Naive B cell (primary cell): Measurements from ENCODE around the gene KIF2A. TPM values are rescaled to one million over a fixed set of nuclear protein-coding genes. Genes with fewer than 3 reads are reported as not detected.

Experiments
- ATAC-seq, 2 donors: fragments of 150-1000 bp; cut with Tn5 transposase; 2 replicates each; pipeline ENCODE4 v1.10.0; 2021; ENCODE audit warnings: low read depth in 2 of 2, mild to moderate bottlenecking in 2 of 2, moderate library complexity in 2 of 2
- DNase-seq: peaks from one replicate; pipeline ENCODE4 v3.0.0; 2022
- H3K27ac Mint-ChIP-seq, 6 donors: one replicate each; pipeline ENCODE4 v1.8.0; 2020 to 2022; ENCODE audit warnings: mild to moderate bottlenecking in 6 of 6, mixed read lengths in 6 of 6, moderate library complexity in 5 of 6, inconsistent platforms in 2 of 6
- H3K27me3 Mint-ChIP-seq, 3 donors: one replicate each; pipeline ENCODE4 v1.8.0; 2021 to 2022; ENCODE audit warnings: mixed read lengths in 3 of 3, mild to moderate bottlenecking in 1 of 3
- H3K36me3 Mint-ChIP-seq, 2 donors: one replicate each; pipeline ENCODE4 v1.8.0; 2020 to 2022; ENCODE audit warnings: mixed read lengths in 2 of 2, inconsistent platforms in 1 of 2, mild to moderate bottlenecking in 1 of 2
- H3K4me1 Mint-ChIP-seq, 3 donors: one replicate each; pipeline ENCODE4 v1.8.0; 2020 to 2022; ENCODE audit warnings: mixed read lengths in 3 of 3, inconsistent platforms in 1 of 3, mild to moderate bottlenecking in 1 of 3, moderate library complexity in 1 of 3
- H3K4me3 Mint-ChIP-seq, 8 donors: one replicate each; pipeline ENCODE4 v1.8.0; 2020 to 2022; ENCODE audit warnings: mild to moderate bottlenecking in 8 of 8, mixed read lengths in 8 of 8, moderate library complexity in 8 of 8, inconsistent platforms in 2 of 8
- H3K9me3 Mint-ChIP-seq, 7 donors: one replicate each; pipeline ENCODE4 v1.8.0; 2020 to 2022; ENCODE audit warnings: mixed read lengths in 7 of 7, mild to moderate bottlenecking in 5 of 7, inconsistent platforms in 2 of 7, moderate library complexity in 1 of 7
- polyA plus RNA-seq, 6 donors: library from polyadenylated mRNA; unstranded; fragments of 300-500 nt; fragmentation: Illumina TruSeq; gene quantifications; one replicate each; pipeline ENCODE4 v1.2.3, GENCODE V29; 2021; ENCODE audit warnings: low read depth in 6 of 6

Gene KIF2A
- polyA plus RNA-seq, 6 donors from 2014 or later = 65.4 to 91.7 (median 86.3) TPM

DNA sequence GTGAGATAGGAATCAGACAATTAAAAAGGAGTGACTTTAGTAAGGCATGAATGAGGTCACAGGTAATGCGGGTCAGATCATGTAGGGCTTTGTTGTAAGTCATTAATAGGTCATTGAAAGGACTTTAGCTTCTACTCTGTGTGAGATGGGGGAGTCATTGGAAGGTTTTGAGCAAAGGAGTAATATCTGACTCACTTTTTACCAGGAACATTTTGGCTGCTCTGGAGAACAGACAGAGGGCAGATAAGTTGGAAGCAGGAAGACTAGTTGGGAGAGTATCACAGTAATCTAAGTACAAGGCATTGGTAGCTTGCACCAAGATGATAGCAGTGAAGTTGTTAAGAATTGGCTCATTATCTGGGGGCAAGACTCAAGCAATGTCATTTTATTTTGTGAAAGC, 37.4 kb downstream of the KIF2A start:
- no peaks in the 10 kb centered on the region for H3K27me3 Mint-ChIP-seq
- no peaks in the 10 kb centered on the region for H3K36me3 Mint-ChIP-seq
- DNase-seq (no peak), ATAC-seq (no peak)
- H3K4me3 Mint-ChIP-seq = no peak overlapping the region
- peaks cover 30 to 45% (median 43%) of the 10 kb centered on the region in 3 donors for H3K4me1 Mint-ChIP-seq
- peak overlapping the region in 4 of 6 donors; percentile 6 to 84 (median 54) for H3K27ac Mint-ChIP-seq
- H3K9me3 Mint-ChIP-seq = no peaks in the 10 kb centered on the region

DNA sequence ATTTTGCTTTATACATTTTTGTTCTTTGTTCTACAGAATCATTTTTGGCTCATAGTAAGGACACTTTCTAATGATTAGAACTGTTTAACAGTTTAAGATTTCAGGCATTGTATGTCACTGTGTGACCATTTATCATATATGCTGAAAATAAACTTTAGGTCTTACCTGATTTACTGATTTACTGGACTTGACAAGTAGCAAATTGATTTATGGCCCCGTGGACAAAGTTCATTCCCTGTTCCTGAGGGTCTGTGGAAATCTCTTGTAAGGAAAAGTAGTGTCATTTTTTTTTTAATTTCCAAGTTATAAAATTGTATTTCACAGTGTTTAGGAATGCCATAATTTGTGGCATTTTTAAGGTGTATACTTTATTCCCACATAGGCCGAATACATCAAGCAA, 40.7 kb downstream of the KIF2A start:
- Mint-ChIP-seq H3K27me3 (no peaks in the 10 kb centered on the region), H3K9me3 (no peaks in the 10 kb centered on the region), H3K4me1 (peaks cover 18 to 25% (median 21%) of the 10 kb centered on the region in 3 donors), H3K27ac (peak overlapping the region in 2 of 6 donors; percentile 33 to 73), H3K36me3 (no peaks in the 10 kb centered on the region), H3K4me3 (no peak overlapping the region)
- DNase-seq = no peak
- no peak for ATAC-seq

DNA sequence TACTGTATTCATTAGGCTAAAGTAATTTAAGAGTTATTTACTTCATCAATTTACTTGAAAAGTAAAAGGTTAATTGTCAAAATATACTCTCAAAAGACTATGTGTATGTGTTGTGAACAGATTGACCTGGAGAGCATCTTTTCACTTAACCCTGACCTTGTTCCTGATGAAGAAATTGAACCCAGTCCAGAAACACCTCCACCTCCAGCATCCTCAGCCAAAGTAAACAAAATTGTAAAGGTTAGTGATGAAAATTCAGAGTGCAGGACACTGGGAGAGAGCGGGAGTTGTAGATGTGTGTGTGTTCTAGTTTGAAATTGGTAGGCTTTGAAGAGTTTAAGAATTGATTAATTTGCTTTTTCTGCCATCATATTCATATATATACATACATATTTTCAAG, 41.9 kb downstream of the KIF2A start:
- Mint-ChIP-seq H3K4me1 (peaks cover 10 to 16% (median 11%) of the 10 kb centered on the region in 3 donors), H3K9me3 (no peaks in the 10 kb centered on the region), H3K27me3 (no peaks in the 10 kb centered on the region), H3K36me3 (no peaks in the 10 kb centered on the region), H3K27ac (peak overlapping the region in 2 of 6 donors; percentile 34 to 84), H3K4me3 (no peak overlapping the region)
- ATAC-seq (no peak), DNase-seq (no peak)

DNA sequence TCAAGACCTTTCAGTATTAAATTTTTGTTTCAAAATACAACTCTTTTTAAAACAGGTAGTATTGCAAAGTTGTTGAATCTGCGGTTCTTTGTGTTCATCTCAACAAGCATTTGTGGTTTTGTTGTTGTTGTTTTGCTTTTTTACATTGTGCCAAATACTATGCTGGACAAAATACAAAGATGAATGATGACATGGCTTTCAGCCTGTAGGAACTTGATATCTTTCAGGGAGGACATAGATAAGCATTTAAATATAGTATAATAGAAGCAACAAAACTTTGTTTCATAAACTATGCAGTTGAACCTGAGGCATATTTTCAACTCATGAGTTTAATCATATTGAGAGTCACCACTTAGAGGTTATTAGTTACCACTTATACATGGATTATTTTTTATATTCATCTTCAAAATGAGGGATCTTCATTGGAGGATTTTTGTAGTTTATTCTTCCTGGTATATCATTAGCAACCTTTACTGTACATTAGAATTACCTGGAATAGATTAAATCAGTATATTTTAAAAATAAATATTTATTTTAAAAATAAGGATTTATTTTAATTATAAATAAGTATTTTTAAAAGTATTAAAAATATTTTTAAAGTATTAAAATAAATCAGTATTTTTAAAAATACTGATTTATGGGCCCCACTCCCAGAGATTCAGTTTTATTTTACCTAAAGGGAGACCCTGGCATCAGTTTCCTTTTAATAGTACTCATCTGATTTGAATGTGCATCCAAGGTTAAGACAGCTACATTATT, 42.9 kb downstream of the KIF2A start:
- no peaks in the 10 kb centered on the region for H3K27me3 Mint-ChIP-seq
- H3K36me3 Mint-ChIP-seq = no peaks in the 10 kb centered on the region
- ATAC-seq (no peak), DNase-seq (no peak)
- peak overlapping the region in 3 of 6 donors; percentile 44 to 72 (median 52) for H3K27ac Mint-ChIP-seq
- H3K4me3 Mint-ChIP-seq = no peak overlapping the region
- peaks cover under 1 to 6% (median 2%) of the 10 kb centered on the region in 3 donors for H3K4me1 Mint-ChIP-seq
- H3K9me3 Mint-ChIP-seq = no peaks in the 10 kb centered on the region

DNA sequence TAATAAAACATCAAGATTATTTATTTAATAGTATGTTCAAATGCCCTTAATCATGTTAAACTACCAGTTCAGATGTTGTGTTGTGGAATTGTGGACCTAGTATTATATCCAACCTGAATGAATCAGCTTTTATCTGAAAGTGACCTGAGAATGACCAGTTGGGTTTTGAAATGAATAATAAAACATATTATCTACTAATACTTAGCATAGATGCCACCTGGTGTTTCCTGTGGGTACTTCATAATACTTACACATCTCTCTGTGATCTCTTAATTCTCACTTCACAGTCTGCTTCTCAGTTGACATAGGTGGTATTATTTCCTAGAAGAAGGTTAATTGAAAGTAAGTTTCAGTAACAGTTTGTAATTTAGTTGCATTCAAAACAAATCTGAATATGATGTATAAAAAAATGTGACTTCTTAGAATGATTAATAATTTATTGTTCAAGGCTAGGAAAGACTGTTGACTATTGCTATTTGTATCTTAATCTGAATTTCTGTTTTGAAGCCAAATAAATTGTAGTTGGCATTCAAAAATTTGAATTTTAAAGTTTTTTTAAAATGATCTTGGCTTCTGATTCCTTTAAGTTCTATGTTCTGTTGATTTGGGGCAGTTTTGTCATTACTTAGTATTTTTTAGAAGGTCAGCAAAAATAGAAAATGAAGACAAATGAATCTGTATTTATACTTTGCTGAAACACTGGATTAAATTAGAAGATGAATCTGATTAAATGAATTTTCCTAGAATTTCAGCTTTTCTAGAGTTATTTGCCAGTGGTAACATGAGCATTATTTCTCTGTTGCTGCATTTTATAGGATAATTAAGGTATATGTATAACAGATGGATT, 48.2 kb downstream of the KIF2A start:
- DNase-seq (peak; percentile 36), ATAC-seq (peak; percentile 49 to 53)
- no peaks in the 10 kb centered on the region for H3K9me3 Mint-ChIP-seq
- no peak overlapping the region for H3K27ac Mint-ChIP-seq
- no peaks in the 10 kb centered on the region for H3K36me3 Mint-ChIP-seq
- H3K27me3 Mint-ChIP-seq = no peaks in the 10 kb centered on the region
- H3K4me1 Mint-ChIP-seq = no peaks in the 10 kb centered on the region
- H3K4me3 Mint-ChIP-seq = no peak overlapping the region

DNA sequence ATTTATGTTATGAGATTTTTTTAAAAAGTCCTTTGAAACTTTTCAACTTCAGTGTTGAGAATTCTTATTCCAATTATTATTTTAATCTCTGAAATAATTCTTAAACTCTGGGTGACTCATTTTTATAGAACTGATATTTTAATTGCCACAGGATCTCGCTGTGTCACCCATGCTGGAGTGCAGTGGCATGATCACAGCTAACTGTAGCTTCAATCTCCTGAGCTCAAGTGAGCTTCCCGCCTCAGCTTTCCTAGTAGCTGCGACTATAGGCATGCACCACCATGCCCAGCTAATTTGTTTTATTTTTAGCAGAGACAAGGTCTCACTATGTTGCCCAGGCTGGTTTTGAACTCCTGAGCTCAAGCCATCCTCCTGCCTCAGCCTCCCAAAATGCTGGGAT, 56.7 kb downstream of the KIF2A start:
- Mint-ChIP-seq H3K36me3 (peaks cover 8 to 13% of the 10 kb centered on the region in 2 donors), H3K27ac (no peak overlapping the region), H3K4me3 (no peak overlapping the region), H3K9me3 (peaks cover 0 to 3% (median 0%) of the 10 kb centered on the region in 7 donors), H3K27me3 (no peaks in the 10 kb centered on the region), H3K4me1 (no peaks in the 10 kb centered on the region)
- DNase-seq (no peak), ATAC-seq (no peak)

DNA sequence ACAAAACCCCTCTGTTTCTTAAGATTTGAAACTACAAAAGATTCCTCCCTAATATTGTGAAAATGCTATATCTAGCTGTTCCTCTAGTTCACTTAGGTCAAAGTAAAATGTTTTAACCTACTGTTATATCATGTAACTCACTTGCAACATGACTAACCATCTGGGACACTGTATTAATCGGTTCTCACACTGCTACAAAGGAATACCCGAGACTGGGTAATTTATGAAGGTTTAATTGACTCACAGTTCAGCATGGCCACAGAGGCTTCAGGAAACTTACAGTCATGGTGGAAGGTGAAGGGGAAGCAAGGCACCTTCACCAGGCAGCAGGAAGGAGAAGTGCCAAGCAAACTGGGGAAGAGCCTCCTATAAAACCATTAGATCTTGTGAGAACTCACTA, 63.0 kb downstream of the KIF2A start:
- no peak for DNase-seq
- Mint-ChIP-seq H3K36me3 (peaks cover 8 to 14% of the 10 kb centered on the region in 2 donors), H3K27me3 (no peaks in the 10 kb centered on the region)

DNA sequence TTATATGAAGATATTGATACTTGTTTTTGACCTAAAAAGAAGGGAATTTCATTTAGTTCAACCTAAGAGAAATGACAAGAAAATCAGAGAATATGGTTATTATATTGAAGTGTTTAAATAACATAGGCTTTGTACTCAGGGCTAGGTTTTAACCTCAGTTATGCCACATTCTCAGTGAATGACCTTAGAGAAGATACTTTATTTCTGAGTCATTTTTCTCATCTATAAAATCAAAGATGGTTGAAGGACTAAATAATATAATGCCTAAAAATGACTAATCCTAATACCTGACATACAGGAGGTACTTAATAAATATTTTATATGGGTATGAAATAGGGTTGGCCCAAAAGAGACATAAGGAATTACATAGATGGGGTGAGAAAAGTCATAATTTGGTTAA, 65.4 kb downstream of the KIF2A start:
- Mint-ChIP-seq H3K9me3 (no peaks in the 10 kb centered on the region), H3K4me3 (no peak overlapping the region), H3K27me3 (no peaks in the 10 kb centered on the region), H3K4me1 (no peaks in the 10 kb centered on the region), H3K36me3 (peaks cover 0 to 5% of the 10 kb centered on the region in 2 donors), H3K27ac (peak overlapping the region in 1 of 6 donors; percentile 37)
- no peak for DNase-seq
- no peak for ATAC-seq

More for the DNA sequence above, 63.0 kb downstream of the KIF2A start:
- no peak for ATAC-seq
- no peak overlapping the region for H3K27ac Mint-ChIP-seq
- H3K4me3 Mint-ChIP-seq = no peak overlapping the region
- H3K9me3 Mint-ChIP-seq = peaks cover 0 to 3% (median 0%) of the 10 kb centered on the region in 7 donors
- no peaks in the 10 kb centered on the region for H3K4me1 Mint-ChIP-seq

DNA sequence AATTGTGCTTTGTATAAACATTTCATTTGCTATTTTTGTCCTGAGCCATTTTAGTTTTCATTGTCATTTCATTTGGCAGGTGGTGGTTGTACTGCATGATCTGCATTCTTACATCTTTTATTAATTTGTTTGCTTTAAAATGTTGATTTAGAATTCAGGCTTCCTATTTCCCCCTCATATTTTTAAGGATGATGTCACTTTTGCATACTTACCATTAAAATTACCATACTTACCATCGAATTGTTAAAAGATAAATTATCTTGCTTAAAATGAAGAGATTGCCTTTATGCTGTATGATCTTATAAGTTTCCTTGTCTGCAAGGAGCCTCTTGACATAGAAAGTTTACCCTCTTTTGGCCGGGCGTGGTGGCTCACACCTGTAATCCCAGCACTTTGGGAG, 66.6 kb downstream of the KIF2A start:
- DNase-seq = no peak
- H3K27ac Mint-ChIP-seq = no peak overlapping the region
- H3K4me1 Mint-ChIP-seq = no peaks in the 10 kb centered on the region
- peaks cover 0 to 5% of the 10 kb centered on the region in 2 donors for H3K36me3 Mint-ChIP-seq
- ATAC-seq = no peak
- no peaks in the 10 kb centered on the region for H3K9me3 Mint-ChIP-seq
- no peaks in the 10 kb centered on the region for H3K27me3 Mint-ChIP-seq
- no peak overlapping the region for H3K4me3 Mint-ChIP-seq

DNA sequence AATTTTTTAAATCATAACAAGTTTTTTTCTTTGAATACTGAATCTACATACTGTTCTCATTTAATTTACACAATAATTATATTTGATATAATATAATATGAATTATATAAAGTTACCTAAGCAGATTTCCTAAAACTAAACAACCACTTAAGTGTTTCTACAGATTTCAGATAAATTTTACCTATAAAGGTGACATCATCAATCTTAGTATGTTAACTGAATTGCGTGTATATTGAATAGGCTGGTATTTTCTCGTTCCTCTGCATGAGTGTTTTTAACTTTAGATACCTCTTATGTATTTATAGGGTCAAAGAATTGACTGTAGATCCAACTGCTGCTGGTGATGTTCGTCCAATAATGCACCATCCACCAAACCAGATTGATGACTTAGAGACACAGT, 67.4 kb downstream of the KIF2A start:
- DNase-seq (no peak), ATAC-seq (no peak)
- H3K4me1 Mint-ChIP-seq = no peaks in the 10 kb centered on the region
- H3K36me3 Mint-ChIP-seq = peaks cover 0 to 5% of the 10 kb centered on the region in 2 donors
- H3K27me3 Mint-ChIP-seq = no peaks in the 10 kb centered on the region
- no peak overlapping the region for H3K27ac Mint-ChIP-seq
- H3K9me3 Mint-ChIP-seq = no peaks in the 10 kb centered on the region
- H3K4me3 Mint-ChIP-seq = no peak overlapping the region

DNA sequence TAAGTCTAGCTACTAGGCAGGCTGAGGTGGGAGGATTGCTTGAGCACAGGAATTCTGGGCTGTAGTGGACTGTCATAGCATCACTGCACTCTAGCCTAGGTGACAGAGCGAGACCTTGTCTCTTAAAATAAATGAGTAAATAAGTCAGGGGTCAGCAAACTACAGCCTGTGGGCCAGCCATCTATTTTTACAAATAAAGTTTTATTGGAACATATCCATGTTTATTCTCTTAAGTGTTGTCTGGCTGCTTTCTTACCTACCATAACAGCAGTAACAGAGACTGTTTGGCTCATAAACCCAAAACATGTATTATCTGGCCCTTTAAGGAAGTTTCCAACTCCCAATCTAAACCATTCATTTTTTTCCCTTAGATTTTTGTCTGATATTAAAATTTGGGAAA, 68.1 kb downstream of the KIF2A start:
- H3K27ac Mint-ChIP-seq = no peak overlapping the region
- H3K36me3 Mint-ChIP-seq = peaks cover 0 to 2% of the 10 kb centered on the region in 2 donors
- no peaks in the 10 kb centered on the region for H3K27me3 Mint-ChIP-seq
- no peaks in the 10 kb centered on the region for H3K4me1 Mint-ChIP-seq
- no peaks in the 10 kb centered on the region for H3K9me3 Mint-ChIP-seq
- ATAC-seq (no peak), DNase-seq (no peak)
- H3K4me3 Mint-ChIP-seq = no peak overlapping the region

DNA sequence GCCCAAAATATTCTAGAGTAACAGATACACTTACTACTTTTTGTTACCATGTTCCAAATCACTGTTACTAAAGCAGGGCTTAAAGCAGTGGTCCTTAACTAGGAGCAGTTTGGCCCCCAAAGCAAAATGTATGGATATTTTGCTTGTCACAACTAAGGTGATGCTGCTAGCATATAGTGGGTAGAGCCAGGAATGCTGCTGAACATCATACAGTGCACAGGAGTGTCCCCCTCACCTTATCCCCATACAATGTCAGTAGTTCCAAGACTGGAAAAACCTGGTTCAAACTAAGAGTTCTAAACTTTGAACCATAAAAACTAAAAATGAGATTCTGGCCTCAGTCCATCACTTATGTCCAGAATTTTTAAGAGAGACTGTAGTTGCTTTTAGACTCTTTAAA, 69.6 kb downstream of the KIF2A start:
- H3K4me1 Mint-ChIP-seq = no peaks in the 10 kb centered on the region
- no peak for ATAC-seq
- H3K4me3 Mint-ChIP-seq = no peak overlapping the region
- no peak for DNase-seq
- H3K36me3 Mint-ChIP-seq = peaks cover 0 to 7% of the 10 kb centered on the region in 2 donors
- H3K27me3 Mint-ChIP-seq = no peaks in the 10 kb centered on the region
- no peak overlapping the region for H3K27ac Mint-ChIP-seq
- no peaks in the 10 kb centered on the region for H3K9me3 Mint-ChIP-seq

DNA sequence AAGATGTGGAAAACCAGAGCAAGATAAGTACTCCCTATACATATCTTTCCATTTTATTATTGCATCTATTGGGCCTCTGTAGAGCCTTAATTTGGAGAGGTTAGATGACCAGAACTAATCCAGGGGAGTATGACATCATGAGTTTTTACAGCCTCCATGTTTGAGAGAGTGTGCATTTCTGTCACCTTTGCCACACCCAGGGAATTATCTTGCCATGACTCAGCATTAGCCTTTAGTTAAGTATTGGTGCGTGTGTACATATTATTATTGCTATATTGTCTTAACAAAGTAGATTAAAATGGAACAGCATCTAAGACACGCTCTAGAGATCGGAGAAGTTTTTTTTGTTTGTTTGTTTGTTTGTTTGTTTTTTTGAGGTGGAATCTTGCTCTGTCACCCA, 70.1 kb downstream of the KIF2A start:
- no peak overlapping the region for H3K4me3 Mint-ChIP-seq
- no peaks in the 10 kb centered on the region for H3K27me3 Mint-ChIP-seq
- peaks cover 3 to 11% of the 10 kb centered on the region in 2 donors for H3K36me3 Mint-ChIP-seq
- DNase-seq = no peak
- ATAC-seq = no peak
- no peaks in the 10 kb centered on the region for H3K9me3 Mint-ChIP-seq
- H3K27ac Mint-ChIP-seq = no peak overlapping the region
- H3K4me1 Mint-ChIP-seq = no peaks in the 10 kb centered on the region

DNA sequence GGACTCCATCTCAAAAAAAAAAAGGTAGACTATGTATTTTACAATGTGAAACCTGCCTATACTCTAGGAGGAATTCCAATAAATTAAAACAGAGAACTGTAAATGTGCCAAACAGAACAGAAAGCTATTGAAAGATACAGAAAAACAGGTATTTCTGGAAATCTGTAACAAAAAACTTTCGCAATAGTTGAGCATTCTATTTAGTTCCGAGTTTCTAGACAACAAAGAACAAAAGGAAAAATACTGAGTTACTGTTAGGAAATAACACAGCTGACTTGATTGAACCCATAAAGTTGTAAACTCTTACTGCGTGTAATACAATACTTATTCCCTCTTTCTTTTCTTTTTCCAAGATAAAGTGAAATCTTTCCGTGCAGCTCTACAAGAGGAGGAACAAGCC, 79.1 kb downstream of the KIF2A start:
- H3K27ac Mint-ChIP-seq = peak overlapping the region in 1 of 6 donors; percentile 7
- no peaks in the 10 kb centered on the region for H3K4me1 Mint-ChIP-seq
- no peak for DNase-seq
- no peak overlapping the region for H3K4me3 Mint-ChIP-seq
- no peaks in the 10 kb centered on the region for H3K9me3 Mint-ChIP-seq
- no peak for ATAC-seq
- peaks cover 8 to 18% of the 10 kb centered on the region in 2 donors for H3K36me3 Mint-ChIP-seq
- no peaks in the 10 kb centered on the region for H3K27me3 Mint-ChIP-seq
